Esophagus (tissue), 2 donors: ENCODE measurements around the gene SECISBP2L. TPM values are rescaled to one million over a fixed set of nuclear protein-coding genes. Genes with fewer than 3 reads are reported as not detected.

Experiments
- polyA plus RNA-seq, 2 donors: library from polyadenylated mRNA; stranded (reverse); fragments of 200-250 nt; gene quantifications; one replicate each; pipeline ENCODE4 v1.2.3, GENCODE V29; 2013
- donor health status: healthy with polysubstance abuse.
- donor health status: Bipolar disorder and iron deficiency.

Gene SECISBP2L
- polyA plus RNA-seq, 2 donors = 7.3 to 9.1 TPM

Other genes with a start within 250 kb of the SECISBP2L start
- gene CEP152, start 235.4 kb downstream of the SECISBP2L start, polyA plus RNA-seq = 1 to 10 TPM; 1.6 to 2.1 TPM
- gene EID1, start 168.3 kb downstream of the SECISBP2L start, polyA plus RNA-seq = 10 to 100 TPM; 41.7 to 54.2 TPM
- gene SHC4, start 82.5 kb downstream of the SECISBP2L start, polyA plus RNA-seq = under 1 TPM; 0.08 to 0.12 TPM
- 10 to 100 TPM; 35.8 to 44.1 TPM for gene COPS2, start 109.2 kb upstream of the SECISBP2L start, polyA plus RNA-seq
- 10 to 100 TPM in 1 of 2 donors, 1 to 10 TPM in 1; 5.6 to 12.9 TPM for gene GALK2, start 123.8 kb upstream of the SECISBP2L start, polyA plus RNA-seq